Thoracic aorta (tissue), 2 donors: Measurements from ENCODE around the gene VGLL4. TPM values are rescaled to one million over a fixed set of nuclear protein-coding genes. Genes with fewer than 3 reads are reported as not detected.

Source experiments
- ATAC-seq: fragments of 150-250 bp; one replicate; pipeline ENCODE4 v1.8.0; 2017; ENCODE audit warnings: low read depth; ENCODE audit not compliant: insufficient number of reproducible peaks, low FRiP score
- DNase-seq: peaks from one replicate; pipeline ENCODE4 v3.0.0-alpha.2; 2020; ENCODE audit warnings: low spot score
- H3K27ac ChIP-seq, 2 donors: fragments of 200-600 bp; sonication (generic); 1 replicate in 1 of 2; 2 replicates in 1 of 2; pipeline ENCODE4 v1.5.1; 2016; ENCODE audit warnings: mild to moderate bottlenecking in 2 of 2, moderate library complexity in 2 of 2
- H3K27me3 ChIP-seq: fragments of 200-600 bp; sonication (generic); replicated peaks from 2 replicates; pipeline ENCODE4 v1.6.0; 2016; ENCODE audit warnings: mild to moderate bottlenecking; ENCODE audit not compliant: insufficient read depth
- H3K36me3 ChIP-seq: fragments of 200-600 bp; sonication (generic); one replicate; pipeline ENCODE4 v1.5.1; 2016
- H3K4me1 ChIP-seq, 2 donors: fragments of 200-600 bp; sonication (generic); 1 replicate in 1 of 2; 2 replicates in 1 of 2; pipeline versions ENCODE4 v1.5.1 to v1.6.0; 2016; ENCODE audit warnings: low read depth in 2 of 2, mild to moderate bottlenecking in 1 of 2; ENCODE audit not compliant: control insufficient read depth in 1 of 2
- H3K4me3 ChIP-seq: fragments of 200-600 bp; sonication (generic); 2 replicates; pipeline ENCODE4 v1.5.1; 2016; ENCODE audit warnings: mild to moderate bottlenecking
- H3K9me3 ChIP-seq: fragments of 200-600 bp; sonication (generic); 2 replicates; pipeline ENCODE4 v1.5.1; 2016
- total RNA-seq, 2 donors: library from RNA; depleted of rRNA; stranded (reverse); fragments of >200 nt; gene quantifications; one replicate each; pipeline versions ENCODE4 v1.1.0 to v1.2.3, GENCODE V29; 2016
- TF ChIP-seq, protein P1 (sequence below): fragments of 200-600 bp; sonication (generic); IDR thresholded peaks from one replicate; pipeline ENCODE4 v1.5.1; 2019; ENCODE audit warnings: antibody characterized with exemption

VGLL4 gene
- total RNA-seq, 2 donors from 2014 or later: 113 to 114 TPM

DNA sequence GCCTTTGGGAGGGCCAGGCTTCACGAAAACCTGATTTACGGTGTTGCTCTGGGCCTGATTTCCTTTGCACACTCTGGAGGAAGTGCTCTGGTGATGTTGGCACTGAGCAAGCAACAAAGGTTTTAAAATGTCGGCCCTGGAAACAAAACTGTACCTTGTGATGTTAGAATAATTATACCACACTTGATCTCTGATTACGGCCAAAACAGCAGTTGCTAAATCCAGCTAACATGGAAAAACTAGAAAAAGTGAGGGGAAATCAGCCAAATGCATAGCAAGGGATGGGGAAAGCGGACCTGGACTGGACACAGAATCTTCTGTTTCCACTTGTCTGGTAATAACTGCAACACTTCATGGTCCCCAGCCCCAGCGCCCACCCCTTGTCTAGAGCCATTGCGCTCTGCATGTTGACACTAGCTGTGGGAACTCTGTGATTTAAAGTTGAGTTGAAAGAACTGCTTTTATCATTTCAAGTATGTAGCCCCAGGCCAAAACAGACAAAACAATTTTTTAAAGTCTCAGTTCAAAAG lies 120.1 kb downstream of the VGLL4 start:
- no peak for DNase-seq
- TF ChIP-seq, protein P1, sequence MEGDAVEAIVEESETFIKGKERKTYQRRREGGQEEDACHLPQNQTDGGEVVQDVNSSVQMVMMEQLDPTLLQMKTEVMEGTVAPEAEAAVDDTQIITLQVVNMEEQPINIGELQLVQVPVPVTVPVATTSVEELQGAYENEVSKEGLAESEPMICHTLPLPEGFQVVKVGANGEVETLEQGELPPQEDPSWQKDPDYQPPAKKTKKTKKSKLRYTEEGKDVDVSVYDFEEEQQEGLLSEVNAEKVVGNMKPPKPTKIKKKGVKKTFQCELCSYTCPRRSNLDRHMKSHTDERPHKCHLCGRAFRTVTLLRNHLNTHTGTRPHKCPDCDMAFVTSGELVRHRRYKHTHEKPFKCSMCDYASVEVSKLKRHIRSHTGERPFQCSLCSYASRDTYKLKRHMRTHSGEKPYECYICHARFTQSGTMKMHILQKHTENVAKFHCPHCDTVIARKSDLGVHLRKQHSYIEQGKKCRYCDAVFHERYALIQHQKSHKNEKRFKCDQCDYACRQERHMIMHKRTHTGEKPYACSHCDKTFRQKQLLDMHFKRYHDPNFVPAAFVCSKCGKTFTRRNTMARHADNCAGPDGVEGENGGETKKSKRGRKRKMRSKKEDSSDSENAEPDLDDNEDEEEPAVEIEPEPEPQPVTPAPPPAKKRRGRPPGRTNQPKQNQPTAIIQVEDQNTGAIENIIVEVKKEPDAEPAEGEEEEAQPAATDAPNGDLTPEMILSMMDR: no peak
- Histone ChIP-seq H3K36me3 (no peaks in the 10 kb centered on the region), H3K27ac (peak overlapping the region; percentile 67 to 71), H3K27me3 (no peaks in the 10 kb centered on the region), H3K9me3 (no peaks in the 10 kb centered on the region), H3K4me1 (peaks cover 13 to 20% of the 10 kb centered on the region in 2 donors), H3K4me3 (no peak overlapping the region)
- ATAC-seq: peak; percentile 34

GRCh38 chr3:11522953-11523571 lies 120.7 kb downstream of the VGLL4 start:
- no peak overlapping the region for H3K4me3 ChIP-seq
- ATAC-seq (no peak), DNase-seq (no peak)
- TF ChIP-seq, protein P1: no peak
- no peaks in the 10 kb centered on the region for H3K36me3 ChIP-seq
- peaks cover 13 to 20% of the 10 kb centered on the region in 2 donors for H3K4me1 ChIP-seq
- H3K27me3 ChIP-seq: no peaks in the 10 kb centered on the region
- peak overlapping the region; percentile 67 to 71 for H3K27ac ChIP-seq
- no peaks in the 10 kb centered on the region for H3K9me3 ChIP-seq

- no peaks in the 10 kb centered on the region for H3K36me3 ChIP-seq
- H3K9me3 ChIP-seq: no peaks in the 10 kb centered on the region
- H3K4me3 ChIP-seq: no peak overlapping the region
- ATAC-seq (no peak), DNase-seq (no peak)
- no peaks in the 10 kb centered on the region for H3K27me3 ChIP-seq
- TF ChIP-seq, protein P1: no peak
- no peak overlapping the region for H3K27ac ChIP-seq
- peaks cover 13 to 20% of the 10 kb centered on the region in 2 donors for H3K4me1 ChIP-seq
Observed at GRCh38 chr3:11522398-11522715, 121.4 kb downstream of the VGLL4 start.

- Histone ChIP-seq H3K27ac (no peak overlapping the region), H3K27me3 (no peaks in the 10 kb centered on the region), H3K4me1 (peaks cover 13 to 20% of the 10 kb centered on the region in 2 donors), H3K4me3 (no peak overlapping the region), H3K9me3 (no peaks in the 10 kb centered on the region), H3K36me3 (no peaks in the 10 kb centered on the region)
- DNase-seq (no peak), ATAC-seq (no peak)
- TF ChIP-seq, protein P1: no peak
Observed at GRCh38 chr3:11521167-11521566, 122.5 kb downstream of the VGLL4 start.

DNA sequence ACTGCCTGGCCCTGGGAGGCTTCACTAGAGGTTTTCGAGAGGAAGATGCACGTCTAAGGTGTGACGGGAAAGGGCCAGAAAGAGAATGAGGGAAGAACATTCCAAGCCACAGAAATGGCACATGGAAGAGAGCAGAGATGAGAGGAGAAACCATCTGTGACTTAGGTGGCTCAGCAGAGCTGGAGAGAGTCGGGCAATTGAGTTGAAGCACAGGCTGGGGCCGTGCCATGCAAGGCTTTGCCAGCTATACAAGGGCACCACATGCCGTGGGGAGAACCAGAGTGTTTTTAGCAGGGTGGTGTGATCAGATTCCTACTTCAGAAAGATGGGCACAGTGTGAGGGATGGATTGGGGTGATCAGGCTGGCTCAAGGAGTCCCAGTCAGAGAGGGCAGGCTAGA lies 126.1 kb downstream of the VGLL4 start:
- TF ChIP-seq, protein P1: no peak
- Histone ChIP-seq H3K27me3 (no peaks in the 10 kb centered on the region), H3K9me3 (no peaks in the 10 kb centered on the region), H3K36me3 (no peaks in the 10 kb centered on the region), H3K27ac (no peak overlapping the region), H3K4me1 (peaks cover 21 to 27% of the 10 kb centered on the region in 2 donors), H3K4me3 (no peak overlapping the region)
- ATAC-seq (no peak), DNase-seq (no peak)
